Breast epithelium (tissue), 3 donors: Measurements from ENCODE around the gene DPH7.

ENCODE experiments used
- POLR2A ChIP-seq: fragments of 450-650 bp; IDR thresholded peaks from one replicate; pipeline ENCODE4 v1.6.1; 2016; ENCODE audit warnings: antibody characterized with exemption, mild to moderate bottlenecking, moderate library complexity
- POLR2AphosphoS5 ChIP-seq, 3 donors: sonication (generic); formaldehyde crosslinking; IDR thresholded peaks; one replicate each; pipeline ENCODE4 v1.6.1; 2017; ENCODE audit warnings: antibody characterized with exemption in 3 of 3
- TF ChIP-seq, protein P1 (sequence below), 3 donors: fragments of 450-650 bp; IDR thresholded peaks; one replicate each; pipeline ENCODE4 v1.5.1; 2016 to 2017; ENCODE audit warnings: antibody characterized with exemption in 3 of 3, mild to moderate bottlenecking in 3 of 3, moderate library complexity in 3 of 3

DNA sequence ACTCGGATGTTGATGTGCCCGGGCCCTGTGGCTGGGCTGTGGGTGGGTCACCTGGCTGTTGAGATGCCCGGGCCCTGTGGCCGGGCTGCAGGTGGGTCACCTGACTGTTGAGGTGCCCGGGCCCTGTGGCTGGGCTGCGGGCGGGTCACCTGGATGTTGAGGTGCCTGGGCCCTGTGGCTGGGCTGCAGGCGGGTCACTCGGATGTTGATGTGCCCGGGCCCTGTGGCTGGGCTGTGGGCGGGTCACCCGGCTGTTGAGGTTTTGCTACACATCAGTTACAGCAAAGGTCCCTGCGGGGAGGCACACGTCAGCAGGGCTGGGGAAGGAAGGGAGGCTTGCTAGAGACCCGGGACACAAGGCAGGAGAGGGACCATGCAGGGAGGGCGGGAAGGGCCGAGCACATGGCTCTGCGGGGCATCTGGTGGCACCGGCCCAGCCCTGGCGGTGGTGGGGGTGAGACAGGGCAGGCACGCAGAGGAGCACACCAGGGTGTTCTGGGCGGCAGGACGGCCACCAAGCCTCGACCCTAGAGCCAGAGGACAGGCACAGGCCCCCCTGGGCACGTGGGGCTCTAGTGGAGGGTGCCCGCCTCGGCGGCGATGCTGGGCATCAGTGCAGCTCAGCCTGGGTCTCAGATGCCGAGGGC is 63.9 kb downstream of the DPH7 start:
- no peak for TF ChIP-seq POLR2AphosphoS5 (IDR thresholded peaks at IDR 0.05)
- TF ChIP-seq, protein P1, sequence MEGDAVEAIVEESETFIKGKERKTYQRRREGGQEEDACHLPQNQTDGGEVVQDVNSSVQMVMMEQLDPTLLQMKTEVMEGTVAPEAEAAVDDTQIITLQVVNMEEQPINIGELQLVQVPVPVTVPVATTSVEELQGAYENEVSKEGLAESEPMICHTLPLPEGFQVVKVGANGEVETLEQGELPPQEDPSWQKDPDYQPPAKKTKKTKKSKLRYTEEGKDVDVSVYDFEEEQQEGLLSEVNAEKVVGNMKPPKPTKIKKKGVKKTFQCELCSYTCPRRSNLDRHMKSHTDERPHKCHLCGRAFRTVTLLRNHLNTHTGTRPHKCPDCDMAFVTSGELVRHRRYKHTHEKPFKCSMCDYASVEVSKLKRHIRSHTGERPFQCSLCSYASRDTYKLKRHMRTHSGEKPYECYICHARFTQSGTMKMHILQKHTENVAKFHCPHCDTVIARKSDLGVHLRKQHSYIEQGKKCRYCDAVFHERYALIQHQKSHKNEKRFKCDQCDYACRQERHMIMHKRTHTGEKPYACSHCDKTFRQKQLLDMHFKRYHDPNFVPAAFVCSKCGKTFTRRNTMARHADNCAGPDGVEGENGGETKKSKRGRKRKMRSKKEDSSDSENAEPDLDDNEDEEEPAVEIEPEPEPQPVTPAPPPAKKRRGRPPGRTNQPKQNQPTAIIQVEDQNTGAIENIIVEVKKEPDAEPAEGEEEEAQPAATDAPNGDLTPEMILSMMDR (IDR thresholded peaks at IDR 0.05): no peak
- TF ChIP-seq POLR2A: no peak
